NCI-H446 treated with DMSO at 0.1 percent for 48 hours (cell line): Measurements from ENCODE around the gene HECTD1.

Experiments
- DNase-seq: peaks from one replicate; lab custom pipeline; 2025; lab: John Stamatoyannopoulos, UW

The HECTD1 gene

DNA sequence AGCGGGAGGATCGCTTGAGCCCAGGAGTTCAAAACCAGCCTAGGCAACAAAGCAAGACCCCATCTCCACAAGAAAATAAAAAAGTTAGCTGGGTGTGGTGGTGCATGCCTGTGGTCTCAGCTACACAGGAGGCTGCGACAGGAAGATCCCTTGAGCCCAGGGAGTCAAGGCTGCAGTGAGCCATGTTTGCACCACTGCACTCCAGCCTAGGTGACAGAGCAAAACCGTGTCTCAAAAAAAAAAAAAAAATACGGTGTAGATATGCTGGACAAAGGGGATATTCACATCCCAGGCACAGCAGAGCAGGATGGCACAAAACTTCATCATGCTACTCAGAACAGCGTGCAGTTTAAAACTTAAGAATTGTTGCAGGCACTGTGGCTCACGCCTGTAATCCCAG, 156.6 kb downstream of the HECTD1 start:
- DNase-seq, result no peak
